GM21515 (cell line): Measurements from ENCODE around the gene RAD51B.

ENCODE experiments used
- ATAC-seq: cut with Tn5 transposase; IDR thresholded peaks from one replicate; pipeline ENCODE4 v1.9.1; 2021; ENCODE audit not compliant: unreplicated experiment

Gene RAD51B

DNA sequence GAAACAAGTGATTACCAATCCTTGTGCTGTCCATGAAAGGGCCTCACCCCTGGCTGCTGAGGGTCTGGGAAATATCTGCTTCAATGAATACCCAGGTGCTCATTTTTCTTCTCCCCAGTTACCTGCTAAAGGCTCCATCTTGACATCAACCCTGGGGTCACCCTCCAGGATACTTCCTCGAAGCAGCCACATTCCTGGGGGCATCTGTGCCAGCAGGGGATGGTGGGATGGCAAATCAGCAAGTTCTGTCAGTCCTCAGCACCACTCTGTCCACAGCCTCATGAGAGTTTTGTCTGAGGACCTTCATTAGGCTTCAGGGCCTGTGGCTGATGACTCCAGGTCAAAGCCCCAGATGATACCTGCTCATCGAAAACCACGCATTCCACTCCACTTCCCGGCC is 848.4 kb downstream of the RAD51B start:
- ATAC-seq, result no peak

DNA sequence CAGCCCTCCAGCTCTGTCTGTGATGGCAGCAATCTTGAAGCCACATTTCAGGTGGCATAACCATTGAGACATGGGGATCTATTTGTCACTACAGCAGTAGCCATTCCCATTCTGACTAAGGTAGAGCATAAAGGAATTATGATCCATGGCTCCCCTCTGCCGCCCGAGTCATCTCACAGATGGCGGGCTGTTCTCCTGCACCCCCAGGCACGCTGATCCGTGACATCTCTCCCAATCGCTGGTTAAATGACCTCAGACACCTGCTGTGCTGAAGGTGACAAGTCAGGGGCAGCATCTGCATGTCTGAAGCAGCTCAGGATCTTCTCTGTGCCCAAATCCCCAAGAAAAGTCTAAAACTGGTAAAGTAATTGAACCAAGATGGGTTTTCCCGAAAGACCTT is 849.0 kb downstream of the RAD51B start:
- no peak for ATAC-seq

GRCh38 chr14:68669111-68669511 is 849.5 kb downstream of the RAD51B start:
- no peak for ATAC-seq

DNA sequence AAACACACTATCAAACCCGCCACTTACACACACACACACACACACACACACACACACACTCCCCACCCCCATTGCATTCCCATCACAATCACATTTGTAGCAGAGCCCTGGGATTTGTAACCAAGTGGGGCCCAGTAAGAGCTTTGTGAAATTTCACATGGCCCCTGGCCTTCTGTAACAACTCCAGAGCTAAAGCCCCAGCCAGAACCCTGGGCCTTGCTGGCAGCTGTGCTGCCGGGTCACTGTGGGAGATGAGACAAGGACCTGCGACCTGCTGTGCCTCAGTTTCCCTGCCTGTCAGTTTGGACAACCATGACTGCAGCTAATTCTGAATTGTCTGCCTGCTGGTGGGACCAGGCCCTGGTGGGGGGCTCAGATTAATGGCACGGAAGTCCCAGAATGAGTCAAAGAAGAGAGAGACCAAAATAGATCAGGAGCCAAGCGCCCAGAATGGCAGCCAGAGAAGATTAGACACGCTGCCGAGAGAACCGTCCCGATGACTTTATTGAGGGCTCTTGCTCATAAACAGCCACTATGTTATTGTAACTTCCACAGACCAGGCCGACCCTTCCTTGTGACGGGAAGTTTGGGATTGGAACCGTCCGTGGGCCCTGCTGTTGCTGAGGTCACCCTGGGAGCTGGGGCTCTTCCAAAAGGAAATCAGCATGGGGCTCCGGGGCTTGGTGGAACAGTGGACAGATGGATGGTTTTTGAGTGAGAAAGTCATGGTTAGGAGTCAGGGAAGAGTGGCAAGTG is 850.2 kb downstream of the RAD51B start:
- no peak for ATAC-seq

DNA sequence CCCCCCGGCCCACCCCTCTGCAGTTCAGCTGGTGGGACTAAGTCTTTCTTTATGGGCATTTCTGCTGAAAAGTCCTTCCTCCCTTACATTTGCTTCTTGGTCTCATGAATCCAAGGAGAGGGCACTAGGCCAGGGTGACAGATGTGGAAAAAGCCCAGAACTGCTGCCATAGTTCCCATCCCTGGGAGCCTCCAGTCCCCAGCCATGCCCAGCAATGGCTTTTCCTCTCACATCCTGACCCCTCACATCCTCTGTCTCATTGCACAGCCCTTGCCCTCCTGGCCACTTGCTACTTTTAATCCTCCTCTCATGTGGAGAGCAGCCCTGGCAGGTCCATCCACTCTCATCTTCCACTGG is 850.8 kb downstream of the RAD51B start:
- no peak for ATAC-seq

- ATAC-seq, result no peak
These were observed 852.3 kb downstream of the RAD51B start for GRCh38 chr14:68671909-68672308.

- ATAC-seq, result no peak
These were observed 853.2 kb downstream of the RAD51B start for GRCh38 chr14:68672609-68673285.

DNA sequence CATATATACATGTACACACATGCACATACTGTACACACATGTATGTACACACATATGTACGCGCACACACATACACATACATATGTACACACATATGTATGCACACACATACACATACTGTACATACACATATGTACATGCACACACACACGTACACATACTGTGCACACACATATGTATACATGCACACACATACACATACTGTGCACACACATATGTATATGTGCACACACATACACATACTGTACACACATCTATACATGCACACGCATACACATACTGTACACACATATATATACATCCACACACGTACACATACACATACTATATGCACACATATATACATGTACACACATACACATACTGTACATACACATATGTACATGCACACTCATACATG is 853.9 kb downstream of the RAD51B start:
- no peak for ATAC-seq

DNA sequence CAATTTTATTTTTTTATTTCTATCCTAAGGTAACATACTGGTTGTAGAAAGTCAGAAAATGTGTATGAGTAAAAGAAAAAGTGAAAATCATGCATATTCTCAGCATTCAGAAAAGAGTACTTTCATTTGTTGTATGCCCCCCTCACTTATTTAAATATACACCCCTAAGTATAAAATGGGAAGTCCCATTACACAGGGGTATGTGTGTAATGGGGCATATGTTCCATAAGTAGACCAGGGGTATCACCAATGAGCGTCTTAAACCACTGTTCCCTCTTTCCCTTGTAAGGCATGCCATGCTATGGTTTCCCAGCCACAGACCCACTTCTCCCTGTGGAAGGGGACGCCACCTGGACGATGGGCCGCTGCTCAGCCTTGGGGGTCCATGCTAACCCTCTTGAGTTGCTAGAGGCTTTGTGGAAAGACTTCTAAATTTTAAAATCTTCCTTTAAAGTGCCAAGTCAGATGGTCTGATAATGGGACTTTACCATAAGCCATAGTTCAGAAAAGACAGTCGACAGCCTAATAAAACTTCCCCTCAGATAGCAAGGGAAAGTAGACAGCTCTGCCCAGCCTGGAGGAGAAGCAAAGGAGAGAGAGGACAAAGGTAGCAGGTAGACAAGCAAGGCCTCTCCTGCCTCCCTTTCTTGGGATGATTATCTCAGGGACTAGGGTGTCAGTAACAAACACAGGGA is 855.1 kb downstream of the RAD51B start:
- no peak for ATAC-seq

GRCh38 chr14:68675233-68675577 is 855.6 kb downstream of the RAD51B start:
- no peak for ATAC-seq

- no peak for ATAC-seq
These were observed 856.9 kb downstream of the RAD51B start for GRCh38 chr14:68676511-68676943.

DNA sequence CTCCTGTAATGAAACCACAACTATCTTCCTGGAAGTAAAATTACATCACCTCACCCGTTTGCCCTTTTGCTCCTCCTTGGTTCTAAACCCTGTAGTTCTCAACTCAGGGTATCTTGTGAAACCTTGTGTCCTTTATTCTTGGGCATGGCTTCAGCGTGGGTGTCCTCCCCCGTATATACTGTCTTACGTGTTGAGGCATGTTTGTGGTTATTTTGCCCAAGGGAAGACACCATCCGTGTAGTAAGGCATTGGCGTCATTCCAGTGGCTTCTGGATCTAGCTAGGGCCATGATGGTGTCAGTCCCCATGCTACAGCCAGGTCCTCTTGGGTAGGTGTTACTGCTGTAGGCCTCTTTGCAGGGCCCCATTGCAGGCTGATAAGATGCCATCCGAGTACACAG is 857.9 kb downstream of the RAD51B start:
- no peak for ATAC-seq

- no peak for ATAC-seq
These were observed 858.3 kb downstream of the RAD51B start for GRCh38 chr14:68677901-68678300.

GRCh38 chr14:68678471-68678870 is 858.9 kb downstream of the RAD51B start:
- no peak for ATAC-seq

DNA sequence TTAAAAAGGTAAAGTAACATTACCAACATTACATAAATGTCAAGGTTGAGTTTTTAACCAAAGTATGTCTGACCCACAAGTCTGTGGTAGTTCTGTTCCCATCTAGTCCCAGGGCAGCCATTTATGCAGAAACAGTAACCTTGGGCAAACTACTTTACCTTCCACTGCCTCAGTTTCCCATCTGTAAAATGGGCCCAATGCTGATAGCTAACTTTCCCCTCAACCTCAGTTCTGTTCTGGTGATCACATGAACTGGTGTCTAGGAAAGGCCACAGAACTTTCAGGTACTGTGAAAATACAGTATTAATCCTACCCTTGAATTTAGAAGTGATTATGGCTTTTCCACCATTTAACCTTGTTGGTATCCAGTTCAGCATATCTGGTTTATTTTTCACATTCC is 859.7 kb downstream of the RAD51B start:
- no peak for ATAC-seq

GRCh38 chr14:68679746-68680467 is 860.3 kb downstream of the RAD51B start:
- ATAC-seq, result no peak

DNA sequence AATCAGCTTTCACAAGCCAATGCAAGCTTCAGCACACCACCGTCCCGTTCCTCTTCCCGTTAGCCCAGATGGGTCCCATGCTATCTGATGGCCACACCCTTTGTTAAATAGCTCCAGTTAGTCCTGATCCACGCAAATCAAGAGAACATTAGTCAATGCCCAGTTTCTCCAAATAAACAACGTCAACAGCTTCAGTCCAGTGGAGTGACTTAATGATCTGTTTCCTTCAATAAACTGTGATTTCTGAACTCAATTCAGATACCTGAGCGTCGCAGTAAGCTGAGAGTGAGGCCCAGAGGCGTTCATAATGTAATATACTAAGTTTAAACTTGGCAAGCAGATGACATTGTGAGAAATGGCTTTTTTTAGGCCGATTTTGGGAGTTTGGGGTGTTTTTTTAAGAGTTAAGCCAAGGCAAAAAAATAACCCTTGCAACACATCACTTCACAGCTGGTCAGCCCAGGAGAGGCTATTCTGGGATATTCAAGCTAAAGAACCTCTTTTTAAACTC is 861.0 kb downstream of the RAD51B start:
- ATAC-seq, result no peak

GRCh38 chr14:68681256-68682011 is 861.9 kb downstream of the RAD51B start:
- ATAC-seq, result no peak

- ATAC-seq, result no peak
These were observed 862.9 kb downstream of the RAD51B start for GRCh38 chr14:68682166-68683103.

DNA sequence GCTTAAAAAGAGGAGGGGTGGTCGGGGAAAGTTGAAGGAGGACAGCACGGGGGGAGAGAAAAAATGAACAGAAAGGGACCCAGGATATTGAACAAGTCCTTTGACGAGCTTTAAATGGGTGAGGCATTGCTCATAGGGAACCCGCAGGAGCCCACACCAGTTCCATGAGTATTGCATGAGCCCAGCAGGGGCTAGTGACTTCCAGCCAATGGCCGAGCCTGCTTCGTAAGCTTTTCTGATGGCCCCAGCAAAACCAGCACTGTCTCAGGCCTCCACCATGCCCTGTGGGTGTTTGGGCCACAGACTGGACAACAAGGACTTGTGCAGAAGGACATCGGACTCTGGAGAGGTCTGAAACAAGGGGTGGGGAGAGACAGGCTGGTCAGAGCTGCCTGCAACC is 863.7 kb downstream of the RAD51B start:
- no peak for ATAC-seq
